Measurements from ENCODE around the gene LRMDA.
"Not testable (repeated sequence)": the region's sequence is repeated elsewhere in the genome, so short reads cannot be mapped to it uniquely, and the experiment has no call there.

Gene LRMDA

GRCh38 chr10:75723319-75723980 is 292.0 kb downstream of the LRMDA start:
- no peak for DNase-seq

- no peak for DNase-seq
These were observed 292.6 kb downstream of the LRMDA start for GRCh38 chr10:75724047-75724446.

DNA sequence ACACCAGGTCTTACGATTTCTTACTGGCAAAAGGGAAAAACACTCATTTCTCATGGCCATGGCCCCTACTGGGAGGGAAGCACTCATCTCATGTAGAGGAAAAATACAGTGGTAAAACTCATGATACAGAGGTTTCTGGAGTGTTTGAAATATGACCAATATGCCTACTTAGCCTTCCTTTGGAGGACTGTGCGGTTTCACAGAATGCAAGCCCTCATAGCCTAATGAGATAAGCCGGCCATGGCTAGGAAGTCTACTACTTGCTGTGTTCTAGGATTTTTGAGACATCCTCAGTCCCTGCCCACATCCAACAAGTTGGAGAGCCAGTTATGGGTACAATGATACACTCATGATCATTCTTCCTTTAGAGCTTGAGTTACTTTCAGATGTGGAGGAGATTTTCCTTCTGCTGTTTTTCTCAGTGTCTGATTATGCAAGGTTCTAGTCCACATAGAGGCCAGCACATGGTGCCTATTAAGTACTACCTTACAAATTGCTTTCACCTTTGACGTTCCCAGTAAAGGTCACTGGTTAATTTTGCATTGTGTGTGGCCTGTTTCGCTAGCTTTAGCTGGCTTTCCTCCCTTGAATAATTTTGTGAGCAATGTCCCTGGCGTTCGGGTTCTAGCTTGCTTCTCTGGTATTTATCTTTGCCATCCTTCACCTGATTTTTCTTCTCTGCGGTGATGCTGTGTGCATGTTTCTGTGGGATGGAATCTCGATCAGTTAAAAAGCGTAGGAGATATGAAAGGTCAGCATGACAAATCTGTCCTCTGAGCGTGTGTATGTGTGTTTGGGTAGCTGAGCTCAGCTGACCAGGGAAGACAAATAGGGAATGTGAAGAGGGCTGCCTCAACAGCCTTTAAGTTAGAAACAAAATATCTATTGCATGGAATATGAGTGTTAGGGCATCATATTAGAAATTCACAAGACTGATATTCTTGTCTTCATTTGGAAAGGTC is 295.4 kb downstream of the LRMDA start:
- DNase-seq = no peak

DNA sequence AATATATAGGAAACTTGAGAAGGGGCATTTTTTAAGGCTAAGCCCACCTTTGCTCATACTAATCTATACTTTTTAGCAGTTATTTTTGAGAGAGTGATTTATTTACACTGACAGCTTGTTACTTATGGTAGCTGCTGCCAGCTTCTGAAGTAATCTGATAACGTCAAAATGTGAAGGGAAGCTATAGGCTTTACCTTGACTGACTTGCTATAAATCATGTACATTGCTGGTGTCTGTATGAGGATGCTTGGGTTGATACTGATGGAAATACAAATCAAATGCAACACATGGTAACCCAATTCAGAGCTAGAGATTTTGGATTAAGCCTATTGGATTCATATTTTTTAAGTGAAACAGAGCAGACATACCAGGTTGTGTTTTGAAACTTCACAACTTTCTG is 299.4 kb downstream of the LRMDA start:
- no peak for DNase-seq

GRCh38 chr10:75733135-75733890 is 301.9 kb downstream of the LRMDA start:
- no peak for DNase-seq

DNA sequence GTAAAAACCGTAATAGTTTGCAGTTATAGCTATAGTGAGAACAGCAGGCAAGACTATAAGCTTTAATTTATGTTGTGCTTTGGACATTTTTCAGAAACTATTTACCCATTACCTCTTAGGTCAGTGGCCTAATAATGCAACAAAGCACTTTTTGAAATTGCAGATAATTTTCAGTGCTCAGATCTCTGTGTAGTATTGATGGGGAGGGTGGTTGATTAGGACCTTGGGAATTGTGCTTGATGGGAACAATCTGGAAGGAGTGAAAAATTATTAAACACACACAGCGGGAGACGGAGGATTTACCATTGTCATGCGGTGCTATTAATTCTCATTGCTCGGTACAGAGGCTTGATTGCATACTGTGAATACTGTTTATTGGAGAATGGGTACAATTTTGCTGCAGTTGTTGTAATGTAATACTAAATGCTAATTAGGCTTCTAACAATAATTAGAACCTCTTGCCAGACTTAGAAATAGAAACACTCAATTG is 304.8 kb downstream of the LRMDA start:
- no peak for DNase-seq

DNA sequence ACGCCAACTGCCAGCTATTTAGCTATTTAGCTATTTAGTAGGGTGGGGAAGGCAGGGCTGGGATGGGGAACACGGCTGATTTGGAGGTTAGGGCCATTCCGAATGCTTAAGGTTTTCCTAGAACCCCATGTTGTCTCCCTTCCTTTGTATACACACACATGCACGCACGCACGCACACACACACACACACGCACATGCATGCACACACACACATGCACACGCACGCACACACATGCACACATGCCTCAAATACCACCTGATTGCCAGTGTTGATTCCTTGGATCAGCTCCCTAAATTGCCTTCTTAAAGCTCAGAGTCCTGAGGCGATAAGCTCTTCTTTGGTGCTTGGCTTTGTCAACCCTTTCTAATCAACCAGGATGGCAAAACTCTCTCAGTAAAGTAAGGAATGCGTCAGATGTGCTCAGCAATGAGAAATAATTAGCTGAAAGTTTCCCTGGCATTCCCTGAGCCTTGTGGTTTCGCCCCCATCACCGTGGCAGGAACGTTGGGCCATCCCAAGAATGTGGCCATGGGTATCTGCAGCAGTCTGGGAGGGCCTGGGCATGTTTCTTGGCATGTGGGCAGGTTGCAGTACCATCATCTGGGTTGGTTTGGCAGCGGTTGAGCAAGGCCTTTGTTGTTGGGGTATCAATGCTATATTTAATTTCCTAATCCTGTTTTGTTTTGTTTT is 305.6 kb downstream of the LRMDA start:
- no peak for DNase-seq

DNA sequence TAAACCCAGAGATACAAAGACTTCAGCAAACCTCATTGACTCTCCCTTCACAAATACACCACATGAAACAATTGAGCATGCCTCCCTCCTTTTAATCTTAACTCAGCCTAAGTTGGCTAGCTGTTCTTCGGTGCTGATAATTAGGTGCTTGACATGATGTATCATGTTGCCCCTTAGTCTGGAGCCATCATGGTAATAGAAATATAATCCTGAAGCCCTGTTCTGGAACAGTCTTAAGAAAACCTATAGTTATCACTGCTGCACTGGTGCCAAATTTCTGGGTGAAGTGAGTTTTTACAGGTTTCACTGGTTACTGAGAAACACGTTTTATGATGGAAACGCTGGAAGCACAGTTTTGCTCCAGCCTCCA is 306.1 kb downstream of the LRMDA start:
- DNase-seq = no peak

DNA sequence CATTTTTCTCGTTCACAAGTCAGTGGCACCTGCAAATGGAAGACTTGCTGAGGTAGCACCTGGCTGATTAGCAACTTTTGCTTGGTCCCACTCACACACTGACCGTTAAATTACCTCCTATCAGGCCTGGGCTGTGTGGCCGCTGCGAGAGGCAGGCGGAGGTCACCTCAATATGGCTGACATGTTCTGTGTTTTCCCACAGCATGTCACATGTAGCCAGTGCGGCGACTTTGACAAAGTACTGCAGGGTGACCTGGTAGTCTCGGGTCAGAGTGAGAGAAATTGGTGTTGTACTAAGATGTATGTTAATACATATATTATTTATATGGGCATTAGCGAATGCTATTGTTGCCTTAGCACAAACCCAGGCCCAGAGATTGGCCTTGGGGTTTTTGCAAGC is 307.5 kb downstream of the LRMDA start:
- DNase-seq = no peak

- no peak for DNase-seq
These were observed 308.2 kb downstream of the LRMDA start for GRCh38 chr10:75739414-75740143.

DNA sequence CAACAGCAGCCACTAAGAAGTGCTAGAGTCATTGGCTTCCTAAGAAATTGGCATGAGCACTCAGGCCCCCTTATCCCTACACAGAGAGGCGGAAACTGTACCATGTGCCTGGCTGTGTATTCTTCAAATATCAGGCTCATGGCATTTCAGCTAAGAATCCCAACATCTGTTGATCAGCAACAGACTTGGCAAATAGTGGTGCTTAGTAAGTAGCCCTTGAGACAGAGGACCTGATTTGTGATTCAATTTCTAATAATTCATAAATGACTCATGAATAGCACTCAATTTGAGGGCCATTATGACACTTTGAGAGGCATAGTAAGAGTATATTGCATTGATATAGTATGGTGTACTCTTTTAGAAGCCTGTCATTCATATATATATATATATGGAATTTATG is 309.1 kb downstream of the LRMDA start:
- no peak for DNase-seq

GRCh38 chr10:75742355-75742754 is 310.9 kb downstream of the LRMDA start:
- no peak for DNase-seq

DNA sequence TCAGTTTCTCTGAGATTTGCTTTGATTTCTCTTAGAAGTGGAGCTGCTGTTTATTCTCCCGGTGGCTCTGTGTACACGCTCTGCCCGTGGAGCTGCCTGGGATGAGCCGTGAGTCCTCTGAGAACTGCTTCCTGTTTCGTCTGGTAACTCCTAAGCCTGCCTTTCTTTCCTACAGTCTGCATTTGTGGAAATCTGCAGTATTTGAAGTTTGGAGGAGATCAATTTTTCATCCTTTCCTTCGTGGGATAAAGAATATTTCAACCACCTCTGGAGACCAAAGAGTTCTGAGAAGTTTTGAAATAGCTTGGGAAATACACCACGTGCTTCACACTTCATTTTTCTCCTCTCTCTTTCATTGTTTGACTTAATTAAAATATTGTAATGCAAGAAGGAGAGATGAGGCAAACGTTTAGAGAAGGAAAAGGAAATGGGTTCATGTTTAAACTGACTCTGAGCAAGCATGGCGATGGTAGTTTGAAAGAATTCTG is 311.9 kb downstream of the LRMDA start:
- no peak for DNase-seq

DNA sequence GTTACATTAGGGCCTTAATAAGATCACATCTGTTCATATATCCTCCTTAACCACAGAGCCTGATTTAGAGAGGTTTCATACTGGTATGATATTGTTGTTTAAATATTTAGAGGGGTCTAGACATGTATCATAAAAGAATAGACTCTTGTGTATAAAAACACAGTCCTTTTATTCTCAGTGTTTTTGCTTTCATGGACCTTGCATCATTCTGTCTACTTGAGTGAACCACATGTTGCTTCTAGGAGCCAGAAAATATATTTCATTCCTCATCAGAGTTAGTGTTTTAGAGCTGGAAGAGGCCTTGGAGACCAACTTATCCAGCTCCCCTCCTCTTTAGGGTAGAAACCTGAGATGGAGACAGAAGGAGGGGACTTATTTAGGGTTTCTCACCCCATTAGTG is 312.8 kb downstream of the LRMDA start:
- DNase-seq = no peak

GRCh38 chr10:75746356-75746755 is 314.9 kb downstream of the LRMDA start:
- no peak for DNase-seq

- DNase-seq = not testable (repeated sequence)
These were observed 318.9 kb downstream of the LRMDA start for GRCh38 chr10:75750093-75750875.

DNA sequence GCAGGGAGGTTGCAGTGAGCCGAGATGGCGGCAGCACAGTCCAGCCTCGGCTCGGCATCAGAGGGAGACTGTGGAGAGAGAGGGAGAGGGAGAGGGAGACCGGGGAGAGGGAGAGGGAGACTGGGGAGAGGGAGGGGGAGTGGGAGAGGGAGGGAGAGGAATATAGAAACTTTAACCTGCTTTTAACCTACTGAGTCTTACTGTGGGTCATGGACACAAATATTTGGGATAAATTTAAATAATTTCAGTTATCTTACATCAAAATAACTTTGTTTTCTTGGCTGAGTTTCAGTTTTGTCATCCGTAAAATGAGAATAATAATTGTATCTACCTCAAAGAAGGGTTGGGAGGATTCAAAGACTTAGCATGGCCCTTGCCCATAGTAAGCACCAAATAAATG is 319.8 kb downstream of the LRMDA start:
- DNase-seq = no peak

- DNase-seq = no peak
These were observed 322.2 kb downstream of the LRMDA start for GRCh38 chr10:75753621-75754020.

DNA sequence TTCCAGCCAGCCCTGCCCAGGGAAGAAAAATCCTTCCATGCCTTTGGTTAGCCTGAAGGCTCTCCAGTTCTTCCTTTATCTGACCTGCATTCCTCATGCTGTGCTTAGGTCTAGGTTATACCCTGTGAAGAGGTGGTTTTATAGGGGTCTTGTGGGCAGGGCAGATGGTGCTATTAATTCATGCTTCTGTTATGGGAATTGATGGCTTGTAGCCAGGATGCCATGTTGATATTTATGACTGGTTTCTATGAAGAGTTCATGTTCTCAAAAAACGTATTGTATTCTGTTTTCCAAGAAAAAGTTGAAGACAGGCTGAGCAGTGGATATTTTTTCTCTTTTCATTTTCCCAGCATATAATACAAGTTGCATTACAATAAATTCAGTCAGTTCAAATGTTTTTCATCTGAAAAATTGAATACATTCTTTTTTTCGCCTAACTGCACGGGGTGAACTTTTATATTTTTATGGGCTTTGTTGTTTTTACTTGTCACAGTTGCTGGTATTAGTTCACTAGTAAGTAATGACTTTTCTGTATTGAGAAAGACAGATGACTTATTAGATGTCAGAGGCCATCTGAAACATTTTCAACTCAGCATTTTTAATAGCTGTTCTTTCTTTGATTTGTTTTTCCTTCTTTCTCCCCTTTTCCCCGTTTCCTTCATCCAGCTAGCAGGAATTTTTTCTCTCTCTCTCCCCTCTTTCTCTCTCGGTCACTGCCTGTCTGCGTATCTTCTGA is 322.8 kb downstream of the LRMDA start:
- no peak for DNase-seq

DNA sequence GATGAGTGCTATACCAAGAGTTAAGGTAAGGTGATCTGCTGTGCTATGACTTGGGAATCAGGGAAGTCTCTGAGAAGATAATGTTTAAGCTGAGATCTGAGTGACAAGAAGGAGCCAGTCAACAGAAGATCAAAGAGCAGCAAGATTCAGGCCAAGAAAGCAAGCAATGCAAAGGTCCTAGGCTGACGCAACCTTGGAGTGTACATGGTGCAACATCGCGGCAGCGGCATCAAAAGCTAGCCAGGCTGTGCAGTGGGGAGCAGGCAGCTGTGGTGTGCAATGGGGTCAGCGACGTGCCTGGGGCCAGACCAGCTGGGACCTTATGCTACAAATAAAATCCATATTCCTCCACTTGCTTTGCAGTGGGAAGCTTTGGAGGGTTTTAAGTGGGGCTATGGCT is 324.1 kb downstream of the LRMDA start:
- no peak for DNase-seq

All from GDM1 (cell line).